Calu3 (cell line): Measurements from ENCODE around the gene ETFA. TPM values are rescaled to one million over a fixed set of nuclear protein-coding genes. Genes with fewer than 3 reads are reported as not detected.

Source experiments
- BruUV-seq: library from RNA; stranded (reverse); fragments of 400-500 nt; replicated peaks from 2 replicates; lab custom pipeline; 2021; lab: Mats Ljungman, UMichigan
- CTCF ChIA-PET: fragments of 300-600 bp; sonication (Branson Sonifier 250); formaldehyde crosslinking; loops from one replicate; lab custom pipeline; 2022; ENCODE audit warnings: antibody characterized with exemption; lab: Charles Lee
- DNase-seq: peaks from one replicate; pipeline ENCODE4 v3.0.0; 2022
- H3K27ac Mint-ChIP-seq: one replicate; pipeline ENCODE4 v1.8.0; 2022; ENCODE audit warnings: mixed read lengths; ENCODE audit not compliant: unreplicated experiment
- H3K27me3 Mint-ChIP-seq: one replicate; pipeline ENCODE4 v1.8.0; 2022; ENCODE audit warnings: mixed read lengths; ENCODE audit not compliant: unreplicated experiment
- H3K36me3 Mint-ChIP-seq: one replicate; pipeline ENCODE4 v1.8.0; 2022; ENCODE audit warnings: mild to moderate bottlenecking, moderate library complexity, mixed read lengths; ENCODE audit not compliant: insufficient read depth, unreplicated experiment
- H3K4me1 Mint-ChIP-seq: one replicate; pipeline ENCODE4 v1.8.0; 2022; ENCODE audit warnings: mild to moderate bottlenecking, low read depth, mixed read lengths; ENCODE audit not compliant: unreplicated experiment
- H3K4me3 Mint-ChIP-seq: one replicate; pipeline ENCODE4 v1.8.0; 2022; ENCODE audit warnings: mild to moderate bottlenecking, low read depth, moderate library complexity, mixed read lengths; ENCODE audit not compliant: unreplicated experiment
- H3K9me3 Mint-ChIP-seq: one replicate; pipeline ENCODE4 v1.8.0; 2022; ENCODE audit warnings: low read depth, mixed read lengths; ENCODE audit not compliant: unreplicated experiment
- intact Hi-C: fragments of 100-400 bp; cut with micrococcal nuclease; formaldehyde crosslinking; loops from one replicate; pipeline ENCODE4 v1.10.0; 2022; ENCODE audit not compliant: unreplicated experiment
- total RNA-seq: library from RNA; stranded (reverse); gene quantifications from 2 replicates; pipeline ENCODE4 v1.2.3, GENCODE V29; 2022
- TF ChIP-seq, protein P1 (sequence below): fragments of 200-600 bp; IDR thresholded peaks from one replicate; pipeline ENCODE4 v1.8.0; 2022; ENCODE audit warnings: antibody characterized with exemption; ENCODE audit not compliant: unreplicated experiment

ETFA gene
- total RNA-seq, 1 experiment from 2014 or later = 230 TPM

GRCh38 chr15:76259392-76259791 is 51.9 kb downstream of the ETFA start:
- Mint-ChIP-seq H3K36me3 (peaks cover 7% of the 10 kb centered on the region), H3K4me3 (no peak overlapping the region), H3K27me3 (no peaks in the 10 kb centered on the region), H3K4me1 (no peaks in the 10 kb centered on the region), H3K27ac (no peak overlapping the region), H3K9me3 (peaks cover 4% of the 10 kb centered on the region)
- intact Hi-C loops = no loop called here
- no TSS peak for BruUV-seq
- no peak for DNase-seq
- TF ChIP-seq, protein P1, sequence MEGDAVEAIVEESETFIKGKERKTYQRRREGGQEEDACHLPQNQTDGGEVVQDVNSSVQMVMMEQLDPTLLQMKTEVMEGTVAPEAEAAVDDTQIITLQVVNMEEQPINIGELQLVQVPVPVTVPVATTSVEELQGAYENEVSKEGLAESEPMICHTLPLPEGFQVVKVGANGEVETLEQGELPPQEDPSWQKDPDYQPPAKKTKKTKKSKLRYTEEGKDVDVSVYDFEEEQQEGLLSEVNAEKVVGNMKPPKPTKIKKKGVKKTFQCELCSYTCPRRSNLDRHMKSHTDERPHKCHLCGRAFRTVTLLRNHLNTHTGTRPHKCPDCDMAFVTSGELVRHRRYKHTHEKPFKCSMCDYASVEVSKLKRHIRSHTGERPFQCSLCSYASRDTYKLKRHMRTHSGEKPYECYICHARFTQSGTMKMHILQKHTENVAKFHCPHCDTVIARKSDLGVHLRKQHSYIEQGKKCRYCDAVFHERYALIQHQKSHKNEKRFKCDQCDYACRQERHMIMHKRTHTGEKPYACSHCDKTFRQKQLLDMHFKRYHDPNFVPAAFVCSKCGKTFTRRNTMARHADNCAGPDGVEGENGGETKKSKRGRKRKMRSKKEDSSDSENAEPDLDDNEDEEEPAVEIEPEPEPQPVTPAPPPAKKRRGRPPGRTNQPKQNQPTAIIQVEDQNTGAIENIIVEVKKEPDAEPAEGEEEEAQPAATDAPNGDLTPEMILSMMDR = no peak
- CTCF ChIA-PET = no interaction called here

DNA sequence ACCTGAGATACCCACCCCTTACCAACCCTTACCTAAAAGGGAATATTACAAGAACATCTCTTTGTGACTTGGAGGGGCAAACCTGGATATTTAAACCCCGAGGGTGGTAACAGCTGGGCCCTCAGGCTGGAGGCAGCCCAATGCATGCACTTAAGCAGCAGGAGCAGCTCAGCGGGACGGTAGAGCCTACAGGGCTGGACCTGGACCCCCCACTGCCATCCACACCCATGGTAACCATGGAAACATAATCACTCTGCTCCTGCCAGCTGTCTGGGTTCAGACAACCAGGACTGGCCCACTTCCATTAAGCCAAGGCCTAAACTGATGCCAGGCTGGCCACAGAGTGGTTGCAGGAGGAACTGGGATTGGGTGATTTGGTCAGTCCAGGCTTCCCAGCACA is 52.8 kb downstream of the ETFA start:
- TF ChIP-seq, protein P1 = no peak
- H3K9me3 Mint-ChIP-seq = peaks cover 2% of the 10 kb centered on the region
- no peaks in the 10 kb centered on the region for H3K27me3 Mint-ChIP-seq
- CTCF ChIA-PET = interaction anchor here (0.6 kb wide), 1 partner anchor 14 kb away, joined by 4 read pairs; no protein-coding TSS in a partner anchor
- DNase-seq = no peak
- no peak overlapping the region for H3K27ac Mint-ChIP-seq
- no peak overlapping the region for H3K4me3 Mint-ChIP-seq
- H3K4me1 Mint-ChIP-seq = no peaks in the 10 kb centered on the region
- intact Hi-C loops = no loop called here
- peaks cover 7% of the 10 kb centered on the region for H3K36me3 Mint-ChIP-seq
- no TSS peak for BruUV-seq

DNA sequence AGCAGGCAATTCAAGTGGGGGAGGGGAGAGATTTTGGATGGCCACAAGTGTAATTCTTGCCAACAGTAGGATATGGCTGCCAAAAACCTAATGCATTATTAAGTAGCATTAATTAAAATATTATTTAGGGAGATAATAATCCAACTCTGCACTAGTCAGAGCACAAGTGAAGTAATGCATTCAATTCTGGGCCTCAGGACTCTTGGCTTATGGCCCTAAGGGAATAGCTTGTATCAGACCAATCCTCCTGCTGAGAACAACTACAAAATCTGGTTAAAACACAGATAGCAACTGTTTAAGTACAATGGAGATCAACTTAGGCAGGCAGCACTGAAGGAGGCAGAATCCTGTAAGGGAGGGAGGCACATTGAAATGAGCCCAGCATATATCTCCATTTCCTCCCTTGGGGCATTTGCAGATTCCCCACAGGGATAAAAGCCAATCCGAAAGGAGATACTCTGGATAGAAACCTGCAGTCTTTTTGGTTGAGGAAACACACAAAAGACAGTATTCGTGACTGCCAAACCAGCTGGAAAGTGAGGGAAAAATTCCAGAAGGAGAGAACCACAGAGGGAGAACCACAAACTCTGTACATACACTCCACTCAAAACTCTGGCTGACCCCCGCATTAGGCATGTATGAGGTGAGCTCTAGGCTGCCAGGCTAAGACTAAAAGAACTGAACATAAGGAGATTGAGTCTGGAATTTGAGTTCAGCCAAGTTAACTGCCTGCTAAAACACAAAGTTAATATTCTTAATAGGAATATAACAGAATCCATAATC is 57.4 kb downstream of the ETFA start:
- Mint-ChIP-seq H3K4me3 (no peak overlapping the region), H3K27me3 (no peaks in the 10 kb centered on the region), H3K27ac (no peak overlapping the region), H3K9me3 (no peaks in the 10 kb centered on the region), H3K36me3 (peaks cover 7% of the 10 kb centered on the region), H3K4me1 (no peaks in the 10 kb centered on the region)
- no peak for DNase-seq
- CTCF ChIA-PET = no interaction called here
- TF ChIP-seq, protein P1 = no peak
- BruUV-seq = no TSS peak
- intact Hi-C loops = no loop called here

- no peak overlapping the region for H3K4me3 Mint-ChIP-seq
- CTCF ChIA-PET = no interaction called here
- DNase-seq = no peak
- BruUV-seq = no TSS peak
- intact Hi-C loops = no loop called here
- no peaks in the 10 kb centered on the region for H3K9me3 Mint-ChIP-seq
- H3K27me3 Mint-ChIP-seq = no peaks in the 10 kb centered on the region
- peaks cover 3% of the 10 kb centered on the region for H3K36me3 Mint-ChIP-seq
- no peaks in the 10 kb centered on the region for H3K4me1 Mint-ChIP-seq
- no peak overlapping the region for H3K27ac Mint-ChIP-seq
- TF ChIP-seq, protein P1 = no peak
These were observed 59.0 kb downstream of the ETFA start for GRCh38 chr15:76252249-76252648.
